ENCODE measurements around the gene ADSS1. TPM values are rescaled to one million over a fixed set of nuclear protein-coding genes. Genes with fewer than 3 reads are reported as not detected.

ADSS1 gene
- total RNA-seq, 1 experiment from 2014 or later, result 10.0 TPM

- TF ChIP-seq ZNF281 (CRISPR knock-in tag; IDR thresholded peaks at IDR 0.05) (no peak), ZNF425 (CRISPR knock-in tag; conservative IDR thresholded peaks at IDR 0.05) (no peak)
Measured at GRCh38 chr14:104709387-104710039, 14.5 kb upstream of the ADSS1 start (continued).

- Mint-ChIP-seq H3K4me1 (peaks cover 3% of the 10 kb centered on the region; the same call in 1 of the 2 replicates), H3K27me3 (ENCODE audit: low read depth) (no peaks in the 10 kb centered on the region), H3K27ac (no peak overlapping the region), H3K9me3 (no peaks in the 10 kb centered on the region), H3K36me3 (peaks cover 7% of the 10 kb centered on the region), H3K4me3 (no peak overlapping the region)
- no peak for DNase-seq (ENCODE audit: low spot score)
- ATAC-seq, result no peak
- TF ChIP-seq IRF1 (CRISPR knock-in tag; IDR thresholded peaks at IDR 0.05) (no peak), CREB1 (CRISPR knock-in tag; IDR thresholded peaks at IDR 0.05) (no peak), ATF3 (CRISPR knock-in tag; conservative IDR thresholded peaks at IDR 0.05) (no peak), NR1H2 (CRISPR knock-in tag; IDR thresholded peaks at IDR 0.05) (no peak), ZNF263 (CRISPR knock-in tag; IDR thresholded peaks at IDR 0.05; ENCODE audit: low read depth) (no peak), RELA (CRISPR knock-in tag; IDR thresholded peaks at IDR 0.05; ENCODE audit: borderline replicate concordance) (no peak), HMGA2 (CRISPR knock-in tag; IDR thresholded peaks at IDR 0.05) (no peak), ZNF281 (CRISPR knock-in tag; IDR thresholded peaks at IDR 0.05) (no peak), PRDM15 (CRISPR knock-in tag; IDR thresholded peaks at IDR 0.05) (no peak), E2F5 (CRISPR knock-in tag; IDR thresholded peaks at IDR 0.05) (no peak), ZNF416 (CRISPR knock-in tag; IDR thresholded peaks at IDR 0.05) (no peak), HMGXB4 (CRISPR knock-in tag; IDR thresholded peaks at IDR 0.05) (no peak), SMAD3 (CRISPR knock-in tag; IDR thresholded peaks at IDR 0.05; ENCODE audit: borderline replicate concordance) (no peak), MAX (CRISPR knock-in tag; IDR thresholded peaks at IDR 0.05) (no peak), ZBTB21 (CRISPR knock-in tag; IDR thresholded peaks at IDR 0.05; ENCODE audit: borderline replicate concordance) (no peak), NFYB (CRISPR knock-in tag; conservative IDR thresholded peaks at IDR 0.05; ENCODE audit: low read depth) (no peak), ZNF219 (CRISPR knock-in tag; IDR thresholded peaks at IDR 0.05; ENCODE audit: borderline replicate concordance) (no peak)
- ChIA-PET POLR2A (no interaction called here), CTCF (interaction anchor here (1.3 to 2.1 kb wide), 4 partner anchors 15 to 59 kb away, joined by 4 to 13 read pairs (median 6); no protein-coding TSS in a partner anchor)
Measured at GRCh38 chr14:104710071-104710735, 13.8 kb upstream of the ADSS1 start.
